GM18951 (cell line): Measurements from ENCODE around the gene FAM161A.
"Not testable (repeated sequence)": the region's sequence is repeated elsewhere in the genome, so short reads cannot be mapped to it uniquely, and the experiment has no call there.

ENCODE experiments used
- POLR2A ChIP-seq: IDR thresholded peaks from 4 replicates; pipeline ENCODE4 v1.6.1; 2011; ENCODE audit warnings: mild to moderate bottlenecking; ENCODE audit not compliant: insufficient read length, insufficient read depth; ENCODE audit errors: extremely low read depth
- in situ Hi-C: fragments of 300-500 bp; cut with MboI; formaldehyde crosslinking; loops from one replicate; pipeline ENCODE4 v1.12.0; 2022; ENCODE audit warnings: low sequenced_read_pairs, mixed read lengths, inconsistent platforms; ENCODE audit not compliant: unreplicated experiment

Gene FAM161A

GRCh38 chr2:61862085-61862484 lies 8.2 kb upstream of the FAM161A start:
- in situ Hi-C loops: no loop called here

GRCh38 chr2:61857224-61857623 lies 3.4 kb upstream of the FAM161A start:
- in situ Hi-C loops: no loop called here
- TF ChIP-seq POLR2A: no peak

More at GRCh38 chr2:61862085-61862484, 8.2 kb upstream of the FAM161A start:
- no peak for TF ChIP-seq POLR2A

- TF ChIP-seq POLR2A: no peak
- in situ Hi-C loops: no loop called here
These were observed 1.4 kb upstream of the FAM161A start for GRCh38 chr2:61855318-61855613.

- in situ Hi-C loops: no loop called here
- peak; percentile 49 for TF ChIP-seq POLR2A
These were observed 881 bp upstream of the FAM161A start for GRCh38 chr2:61854564-61855317.

GRCh38 chr2:61853086-61853846 lies 594 bp downstream of the FAM161A start:
- no peak for TF ChIP-seq POLR2A
- in situ Hi-C loops: no loop called here

- in situ Hi-C loops: not testable (repeated sequence)
These were observed 2.6 kb downstream of the FAM161A start for GRCh38 chr2:61851270-61851669.

GRCh38 chr2:61845320-61845719 lies 8.5 kb downstream of the FAM161A start:
- in situ Hi-C loops: no loop called here
- TF ChIP-seq POLR2A: no peak

GRCh38 chr2:61841286-61841685 lies 12.6 kb downstream of the FAM161A start:
- no peak for TF ChIP-seq POLR2A
- in situ Hi-C loops: no loop called here

- in situ Hi-C loops: no loop called here
- no peak for TF ChIP-seq POLR2A
These were observed 19.0 kb downstream of the FAM161A start for GRCh38 chr2:61834893-61835292.

GRCh38 chr2:61833971-61834370 lies 19.9 kb downstream of the FAM161A start:
- no peak for TF ChIP-seq POLR2A
- in situ Hi-C loops: no loop called here

GRCh38 chr2:61832183-61832841 lies 21.5 kb downstream of the FAM161A start:
- no peak for TF ChIP-seq POLR2A
- in situ Hi-C loops: no loop called here

GRCh38 chr2:61822255-61822654 lies 31.6 kb downstream of the FAM161A start:
- TF ChIP-seq POLR2A: no peak
- in situ Hi-C loops: no loop called here

GRCh38 chr2:61816480-61817355 lies 37.1 kb downstream of the FAM161A start:
- no peak for TF ChIP-seq POLR2A
- in situ Hi-C loops: no loop called here
